ENCODE measurements around the gene CERS6. TPM values are rescaled to one million over a fixed set of nuclear protein-coding genes. Genes with fewer than 3 reads are reported as not detected.

Gene CERS6
- polyA plus RNA-seq, 6 donors from 2014 or later, result 5.8 to 11.9 (median 9.1) TPM

- no peaks in the 10 kb centered on the region for H3K4me1 Mint-ChIP-seq
- H3K27me3 Mint-ChIP-seq, result no peaks in the 10 kb centered on the region
- no peak for ATAC-seq (ENCODE audit: low read depth in 2 of 2)
- no peak overlapping the region for H3K27ac Mint-ChIP-seq
- H3K9me3 Mint-ChIP-seq, result no peaks in the 10 kb centered on the region
- no peak for DNase-seq
- no peaks in the 10 kb centered on the region for H3K36me3 Mint-ChIP-seq
- no peak overlapping the region for H3K4me3 Mint-ChIP-seq
Observed at GRCh38 chr2:168432100-168432499, 24.0 kb upstream of the CERS6 start.

- H3K4me1 Mint-ChIP-seq, result no peaks in the 10 kb centered on the region
- H3K4me3 Mint-ChIP-seq, result no peak overlapping the region
- no peak overlapping the region for H3K27ac Mint-ChIP-seq
- peaks cover 0 to 4% (median 0%) of the 10 kb centered on the region in 3 donors for H3K27me3 Mint-ChIP-seq
- no peaks in the 10 kb centered on the region for H3K36me3 Mint-ChIP-seq
- H3K9me3 Mint-ChIP-seq, result no peaks in the 10 kb centered on the region
- DNase-seq, result no peak
- no peak for ATAC-seq (ENCODE audit: low read depth in 2 of 2)
Observed at GRCh38 chr2:168432565-168433186, 23.4 kb upstream of the CERS6 start.

- H3K36me3 Mint-ChIP-seq, result no peaks in the 10 kb centered on the region
- ATAC-seq (ENCODE audit: low read depth in 2 of 2) (no peak), DNase-seq (no peak)
- H3K4me3 Mint-ChIP-seq, result no peak overlapping the region
- no peaks in the 10 kb centered on the region for H3K4me1 Mint-ChIP-seq
- no peaks in the 10 kb centered on the region for H3K9me3 Mint-ChIP-seq
- H3K27ac Mint-ChIP-seq, result no peak overlapping the region
- peaks cover 0 to 8% (median 0%) of the 10 kb centered on the region in 3 donors for H3K27me3 Mint-ChIP-seq
Observed at GRCh38 chr2:168433527-168433926, 22.5 kb upstream of the CERS6 start.

- H3K4me1 Mint-ChIP-seq, result no peaks in the 10 kb centered on the region
- H3K4me3 Mint-ChIP-seq, result no peak overlapping the region
- no peak overlapping the region for H3K27ac Mint-ChIP-seq
- no peaks in the 10 kb centered on the region for H3K9me3 Mint-ChIP-seq
- peaks cover 0 to 8% (median 0%) of the 10 kb centered on the region in 3 donors for H3K27me3 Mint-ChIP-seq
- DNase-seq (no peak), ATAC-seq (ENCODE audit: low read depth in 2 of 2) (no peak)
- H3K36me3 Mint-ChIP-seq, result no peaks in the 10 kb centered on the region
Observed at GRCh38 chr2:168434146-168434545, 21.9 kb upstream of the CERS6 start.

- ATAC-seq (ENCODE audit: low read depth in 2 of 2), result no peak
- Mint-ChIP-seq H3K4me3 (no peak overlapping the region), H3K27ac (peak overlapping the region in 1 of 6 donors; percentile 33), H3K27me3 (peaks cover 0 to 8% (median 0%) of the 10 kb centered on the region in 3 donors), H3K36me3 (no peaks in the 10 kb centered on the region), H3K4me1 (no peaks in the 10 kb centered on the region), H3K9me3 (no peaks in the 10 kb centered on the region)
- no peak for DNase-seq
Observed at GRCh38 chr2:168436840-168437239, 19.2 kb upstream of the CERS6 start.

GRCh38 chr2:168438553-168438952 is 17.5 kb upstream of the CERS6 start:
- Mint-ChIP-seq H3K27me3 (peaks cover 0 to 8% (median 0%) of the 10 kb centered on the region in 3 donors), H3K4me3 (no peak overlapping the region), H3K27ac (no peak overlapping the region), H3K9me3 (no peaks in the 10 kb centered on the region), H3K4me1 (peaks cover 0 to 4% (median 0%) of the 10 kb centered on the region in 3 donors), H3K36me3 (no peaks in the 10 kb centered on the region)
- no peak for DNase-seq
- no peak for ATAC-seq (ENCODE audit: low read depth in 2 of 2)

- H3K4me1 Mint-ChIP-seq, result peaks cover 0 to 4% (median 0%) of the 10 kb centered on the region in 3 donors
- DNase-seq (no peak), ATAC-seq (ENCODE audit: low read depth in 2 of 2) (no peak)
- no peaks in the 10 kb centered on the region for H3K36me3 Mint-ChIP-seq
- no peak overlapping the region for H3K4me3 Mint-ChIP-seq
- peaks cover 0 to 8% (median 0%) of the 10 kb centered on the region in 3 donors for H3K27me3 Mint-ChIP-seq
- peaks cover 0 to 7% (median 4%) of the 10 kb centered on the region in 7 donors for H3K9me3 Mint-ChIP-seq
- H3K27ac Mint-ChIP-seq, result no peak overlapping the region
Observed at GRCh38 chr2:168439536-168439935, 16.5 kb upstream of the CERS6 start.

- Mint-ChIP-seq H3K27ac (no peak overlapping the region), H3K27me3 (peaks cover 0 to 8% (median 0%) of the 10 kb centered on the region in 3 donors), H3K36me3 (peaks cover 6 to 8% of the 10 kb centered on the region in 2 donors), H3K9me3 (peaks cover 0 to 21% (median 17%) of the 10 kb centered on the region in 7 donors), H3K4me1 (peaks cover 0 to 4% (median 0%) of the 10 kb centered on the region in 3 donors), H3K4me3 (no peak overlapping the region)
- ATAC-seq (ENCODE audit: low read depth in 2 of 2), result no peak
- no peak for DNase-seq
Observed at GRCh38 chr2:168441214-168441872, 14.7 kb upstream of the CERS6 start.

GRCh38 chr2:168443818-168444217 is 12.3 kb upstream of the CERS6 start:
- DNase-seq (no peak), ATAC-seq (ENCODE audit: low read depth in 2 of 2) (no peak)
- Mint-ChIP-seq H3K4me3 (no peak overlapping the region), H3K4me1 (peaks cover 0 to 4% (median 0%) of the 10 kb centered on the region in 3 donors), H3K27me3 (no peaks in the 10 kb centered on the region), H3K36me3 (peaks cover 10 to 17% of the 10 kb centered on the region in 2 donors), H3K27ac (no peak overlapping the region), H3K9me3 (peaks cover 0 to 25% (median 21%) of the 10 kb centered on the region in 7 donors)

- ATAC-seq (ENCODE audit: low read depth in 2 of 2) (no peak), DNase-seq (no peak)
- Mint-ChIP-seq H3K36me3 (peaks cover 10 to 17% of the 10 kb centered on the region in 2 donors), H3K27me3 (no peaks in the 10 kb centered on the region), H3K27ac (no peak overlapping the region), H3K4me3 (no peak overlapping the region), H3K4me1 (peaks cover 0 to 4% (median 0%) of the 10 kb centered on the region in 3 donors), H3K9me3 (peaks cover 0 to 25% (median 21%) of the 10 kb centered on the region in 7 donors)
Observed at GRCh38 chr2:168445960-168446359, 10.1 kb upstream of the CERS6 start.

- no peak for DNase-seq
- no peak overlapping the region for H3K4me3 Mint-ChIP-seq
- ATAC-seq (ENCODE audit: low read depth in 2 of 2), result no peak
Observed at GRCh38 chr2:168448980-168449379, 7.1 kb upstream of the CERS6 start.

GRCh38 chr2:168449419-168449818 is 6.7 kb upstream of the CERS6 start:
- no peak overlapping the region for H3K27ac Mint-ChIP-seq
- peaks cover 10 to 17% of the 10 kb centered on the region in 2 donors for H3K36me3 Mint-ChIP-seq
- H3K4me1 Mint-ChIP-seq, result no peaks in the 10 kb centered on the region
- ATAC-seq (ENCODE audit: low read depth in 2 of 2), result no peak
- no peak overlapping the region for H3K4me3 Mint-ChIP-seq
- no peak for DNase-seq
- peaks cover 0 to 23% (median 16%) of the 10 kb centered on the region in 7 donors for H3K9me3 Mint-ChIP-seq
- H3K27me3 Mint-ChIP-seq, result no peaks in the 10 kb centered on the region

More at GRCh38 chr2:168448980-168449379, 7.1 kb upstream of the CERS6 start:
- Mint-ChIP-seq H3K27me3 (no peaks in the 10 kb centered on the region), H3K4me1 (no peaks in the 10 kb centered on the region), H3K9me3 (peaks cover 0 to 25% (median 20%) of the 10 kb centered on the region in 7 donors), H3K36me3 (peaks cover 10 to 17% of the 10 kb centered on the region in 2 donors), H3K27ac (no peak overlapping the region)

- no peak overlapping the region for H3K4me3 Mint-ChIP-seq
Observed at GRCh38 chr2:168450171-168450570, 5.9 kb upstream of the CERS6 start.

GRCh38 chr2:168450732-168451131 is 5.3 kb upstream of the CERS6 start:
- Mint-ChIP-seq H3K9me3 (peaks cover 0 to 13% (median 9%) of the 10 kb centered on the region in 7 donors), H3K4me3 (peak overlapping the region in 1 of 8 donors; percentile 42), H3K4me1 (no peaks in the 10 kb centered on the region), H3K36me3 (peaks cover 10 to 15% of the 10 kb centered on the region in 2 donors), H3K27me3 (no peaks in the 10 kb centered on the region), H3K27ac (no peak overlapping the region)
- no peak for DNase-seq
- no peak for ATAC-seq (ENCODE audit: low read depth in 2 of 2)

More at GRCh38 chr2:168450171-168450570, 5.9 kb upstream of the CERS6 start:
- DNase-seq (no peak), ATAC-seq (ENCODE audit: low read depth in 2 of 2) (no peak)
- Mint-ChIP-seq H3K9me3 (peaks cover 0 to 17% (median 11%) of the 10 kb centered on the region in 7 donors), H3K4me1 (no peaks in the 10 kb centered on the region), H3K27me3 (no peaks in the 10 kb centered on the region), H3K36me3 (peaks cover 10 to 17% of the 10 kb centered on the region in 2 donors), H3K27ac (no peak overlapping the region)

Data from naive B cell (primary cell).